OCI-LY3 (cell line): Measurements from ENCODE around the gene MMP17.
"Not testable (repeated sequence)": the region's sequence is repeated elsewhere in the genome, so short reads cannot be mapped to it uniquely, and the experiment has no call there.

Source experiments
- H2AFZ ChIP-seq: fragments of 200-600, 300-600 bp; shearing (Covaris generic); 2 replicates; pipeline ENCODE4 v1.6.0; 2014; ENCODE audit warnings: antibody characterized with exemption, low read depth, low read length
- H3K27ac ChIP-seq: fragments of 200-600, 300-600 bp; sonication (generic); 2 replicates; pipeline ENCODE4 v1.5.1; 2014; ENCODE audit warnings: mild to moderate bottlenecking, low read length, moderate library complexity, mixed read lengths
- H3K27me3 ChIP-seq: fragments of 200-600, 300-600 bp; sonication (generic); 2 replicates; pipeline ENCODE4 v1.6.1; 2014; ENCODE audit warnings: low read depth, low read length, mixed read lengths
- H3K36me3 ChIP-seq: fragments of 200-600, 300-600 bp; sonication (generic); replicated peaks from 2 replicates; pipeline ENCODE3; 2014; ENCODE audit warnings: low read depth, low read length, mixed read lengths
- H3K4me1 ChIP-seq: fragments of 300-600, 200-600 bp; sonication (generic); 2 replicates; pipeline ENCODE4 v1.6.1; 2014; ENCODE audit warnings: low read length, mixed read lengths
- H3K4me2 ChIP-seq: fragments of 200-600, 300-600 bp; sonication (generic); 2 replicates; pipeline ENCODE4 v1.6.1; 2014; ENCODE audit warnings: low read length, mixed read lengths
- H3K4me3 ChIP-seq: fragments of 300-600, 200-600 bp; sonication (generic); 2 replicates; pipeline ENCODE4 v1.5.1; 2014; ENCODE audit warnings: antibody characterized with exemption, mild to moderate bottlenecking, low read length, moderate library complexity
- H3K79me2 ChIP-seq: fragments of 300-600, 200-600 bp; shearing (Covaris generic); 2 replicates; pipeline ENCODE4 v1.6.1; 2014; ENCODE audit warnings: mild to moderate bottlenecking, low read length, mixed read lengths
- H3K9ac ChIP-seq: fragments of 300-600, 200-600 bp; shearing (Covaris generic); 2 replicates; pipeline ENCODE4 v1.6.0; 2014; ENCODE audit warnings: mild to moderate bottlenecking, low read length, moderate library complexity
- H3K9me3 ChIP-seq: fragments of 200-600, 300-600 bp; shearing (Covaris generic); 2 replicates; pipeline ENCODE4 v1.6.1; 2014; ENCODE audit warnings: low read length, mixed read lengths; ENCODE audit not compliant: insufficient read depth
- H4K20me1 ChIP-seq: fragments of 200-600, 300-600 bp; sonication (generic); 2 replicates; pipeline ENCODE4 v1.6.1; 2016; ENCODE audit warnings: low read length, mixed read lengths; ENCODE audit not compliant: insufficient read depth
- CTCF ChIP-seq: fragments of 200-600, 300-600 bp; sonication (generic); IDR thresholded peaks from 2 replicates; pipeline ENCODE4 v1.5.1; 2014; ENCODE audit warnings: antibody characterized with exemption, low read length, low read depth
- EZH2phosphoT487 ChIP-seq: fragments of 200-600 bp; shearing (Covaris generic); IDR thresholded peaks from 2 replicates; pipeline ENCODE4 v1.6.1; 2018; ENCODE audit warnings: antibody characterized with exemption, mixed run types, low read depth

The MMP17 gene

DNA sequence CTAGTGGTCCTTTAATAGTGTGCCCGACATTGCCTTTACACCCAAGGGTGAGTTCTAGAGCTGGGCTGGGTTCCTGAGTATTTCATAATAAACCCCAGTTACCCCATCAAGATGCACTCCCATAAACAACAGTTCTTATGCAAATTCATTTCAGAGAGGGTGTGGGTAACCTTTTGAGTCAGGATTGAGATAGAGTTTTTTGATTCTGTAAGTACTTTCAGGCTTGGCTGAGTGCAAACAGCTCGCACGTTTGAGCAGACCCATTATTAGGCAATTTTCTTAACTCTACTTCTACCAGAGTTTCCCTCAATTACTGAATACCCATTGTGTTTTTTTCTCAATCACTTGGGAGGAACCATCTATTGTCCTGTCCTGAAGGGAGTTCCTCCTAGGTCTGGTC, 50.2 kb downstream of the MMP17 start:
- H3K9ac ChIP-seq, H3K4me3 ChIP-seq, H3K27ac ChIP-seq, H3K36me3 ChIP-seq, H4K20me1 ChIP-seq, H2AFZ ChIP-seq, H3K79me2 ChIP-seq, H3K4me2 ChIP-seq, H3K9me3 ChIP-seq, H3K4me1 ChIP-seq: not testable (repeated sequence)
- peaks cover 19% of the 10 kb centered on the region for H3K27me3 ChIP-seq

DNA sequence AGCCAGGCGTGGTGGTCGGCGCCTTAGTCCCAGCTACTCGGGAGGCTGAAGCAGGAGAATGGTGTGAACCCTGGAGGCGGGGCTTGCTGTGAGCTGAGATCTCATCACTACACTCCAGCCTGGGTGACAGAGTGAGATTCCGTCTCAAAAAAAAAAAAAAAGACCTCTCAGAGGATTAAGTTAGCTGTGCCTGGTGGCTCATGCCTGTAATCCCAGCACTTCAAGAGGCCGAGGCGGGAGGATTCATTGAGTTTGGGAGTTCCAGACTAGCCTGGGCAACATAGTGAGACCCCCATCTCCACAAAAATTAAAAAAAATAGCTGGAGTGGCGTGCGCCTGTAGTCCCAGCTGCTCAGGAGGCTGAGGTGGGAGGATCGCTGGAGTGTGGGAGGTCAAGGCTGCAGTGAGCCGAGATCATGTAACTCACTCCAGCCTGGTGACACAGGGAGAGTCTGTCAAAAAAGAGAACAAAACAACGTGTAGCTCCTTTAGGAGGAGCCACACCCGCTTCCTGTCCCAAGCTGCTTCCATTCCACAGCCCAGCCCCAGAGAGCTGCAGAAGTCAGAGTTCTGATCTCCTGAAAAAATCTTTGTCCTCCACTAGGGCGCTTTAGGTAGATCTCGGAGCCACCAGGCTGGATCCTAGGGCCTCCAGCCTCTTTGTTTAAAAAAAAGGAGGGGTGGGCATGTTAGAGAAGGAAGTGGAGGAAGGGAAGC, 54.8 kb downstream of the MMP17 start:
- Histone ChIP-seq H3K27ac (no peak overlapping the region), H2AFZ (no peak overlapping the region), H4K20me1 (no peaks in the 10 kb centered on the region), H3K9ac (no peak overlapping the region), H3K4me1 (no peaks in the 10 kb centered on the region), H3K4me2 (no peak overlapping the region), H3K27me3 (peaks cover 16% of the 10 kb centered on the region), H3K4me3 (no peak overlapping the region), H3K9me3 (no peaks in the 10 kb centered on the region), H3K79me2 (no peaks in the 10 kb centered on the region), H3K36me3 (no peaks in the 10 kb centered on the region)
- TF ChIP-seq CTCF (no peak), EZH2phosphoT487 (no peak)

DNA sequence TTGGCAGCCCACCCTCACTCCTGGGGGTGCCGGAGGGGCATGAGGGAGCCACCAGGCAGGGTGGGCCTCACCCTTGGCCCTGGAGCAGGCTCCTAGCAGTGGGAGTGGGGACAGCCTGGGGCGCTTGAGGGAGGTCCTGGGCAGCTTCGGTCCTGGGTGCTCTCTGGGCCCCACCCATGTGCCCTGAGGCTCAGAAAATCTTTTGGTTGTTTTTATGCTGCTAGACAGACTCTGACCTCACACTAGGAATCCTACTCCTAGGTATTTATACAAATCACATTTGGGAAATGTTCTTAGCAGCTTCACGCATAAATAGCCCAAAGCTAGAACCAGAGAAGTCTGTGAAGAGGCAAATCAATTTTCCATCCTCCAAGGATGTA, 55.3 kb downstream of the MMP17 start:
- H3K79me2 ChIP-seq: no peaks in the 10 kb centered on the region
- H2AFZ ChIP-seq: no peak overlapping the region
- no peaks in the 10 kb centered on the region for H3K4me1 ChIP-seq
- no peak overlapping the region for H3K4me3 ChIP-seq
- no peak overlapping the region for H3K4me2 ChIP-seq
- TF ChIP-seq EZH2phosphoT487: no peak
- TF ChIP-seq CTCF: no peak
- H3K27me3 ChIP-seq: peaks cover 11% of the 10 kb centered on the region
- no peak overlapping the region for H3K9ac ChIP-seq
- H3K9me3 ChIP-seq: no peaks in the 10 kb centered on the region
- H4K20me1 ChIP-seq: no peaks in the 10 kb centered on the region
- H3K27ac ChIP-seq: no peak overlapping the region
- no peaks in the 10 kb centered on the region for H3K36me3 ChIP-seq

DNA sequence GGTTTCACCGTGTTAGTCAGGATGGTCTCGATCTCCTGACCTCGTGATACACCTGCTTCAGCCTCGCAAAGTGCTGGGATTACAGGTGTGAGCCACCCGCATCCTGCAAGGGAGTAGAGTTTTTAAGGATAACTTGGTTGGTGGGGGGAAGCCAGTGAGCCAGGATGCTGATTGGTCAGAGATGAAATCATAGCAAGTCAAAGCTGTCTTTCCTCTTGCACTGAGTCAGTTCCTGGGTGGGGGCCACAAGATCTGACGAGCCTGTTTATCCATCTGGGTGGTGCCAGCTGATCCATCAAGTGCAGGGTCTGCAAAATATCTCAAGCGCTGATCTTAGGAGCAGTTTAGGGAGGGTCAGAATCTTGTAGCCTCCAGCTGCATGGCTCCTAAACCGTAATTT, 56.9 kb downstream of the MMP17 start:
- H3K36me3 ChIP-seq, H3K4me1 ChIP-seq, H4K20me1 ChIP-seq, H3K27me3 ChIP-seq, H3K9me3 ChIP-seq, H3K79me2 ChIP-seq, H2AFZ ChIP-seq, H3K27ac ChIP-seq, H3K4me2 ChIP-seq, H3K4me3 ChIP-seq, H3K9ac ChIP-seq: not testable (repeated sequence)

DNA sequence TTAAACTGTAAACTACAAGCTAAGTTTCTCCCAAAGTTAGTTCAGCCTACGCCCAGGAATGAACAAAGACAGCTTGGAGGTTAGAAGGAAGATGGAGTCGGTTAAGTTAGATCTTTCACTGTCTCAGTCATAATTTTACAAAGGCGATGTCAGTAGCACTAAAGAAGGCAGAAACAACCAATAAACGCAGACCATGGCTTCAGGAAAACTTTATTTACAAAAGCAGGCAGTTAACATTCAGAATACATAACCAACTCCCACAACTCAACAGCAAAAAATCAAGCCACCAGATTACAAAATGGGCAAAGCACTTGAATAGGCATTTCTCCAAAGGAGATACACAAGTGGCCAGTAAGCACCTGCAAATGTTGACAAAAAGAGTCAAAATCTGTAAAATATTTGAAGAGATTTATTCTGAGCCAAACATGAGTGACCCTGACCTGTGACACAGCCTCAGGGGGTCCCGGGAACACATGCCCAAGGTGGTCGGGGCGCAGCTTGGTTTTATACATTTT, 57.4 kb downstream of the MMP17 start:
- Histone ChIP-seq H3K9me3 (no peaks in the 10 kb centered on the region), H3K4me2 (no peak overlapping the region), H3K79me2 (no peaks in the 10 kb centered on the region), H3K27ac (no peak overlapping the region), H3K36me3 (no peaks in the 10 kb centered on the region), H3K4me1 (no peaks in the 10 kb centered on the region), H3K9ac (no peak overlapping the region), H2AFZ (no peak overlapping the region), H3K27me3 (no peaks in the 10 kb centered on the region), H4K20me1 (no peaks in the 10 kb centered on the region), H3K4me3 (no peak overlapping the region)
- TF ChIP-seq EZH2phosphoT487: no peak
- TF ChIP-seq CTCF: no peak

GRCh38 chr12:131891722-131892121, 63.5 kb downstream of the MMP17 start:
- H3K27ac ChIP-seq, H3K27me3 ChIP-seq, H3K9me3 ChIP-seq, H3K4me2 ChIP-seq, H2AFZ ChIP-seq, H3K9ac ChIP-seq, H3K4me3 ChIP-seq, H3K36me3 ChIP-seq: not testable (repeated sequence)
- peaks cover 11% of the 10 kb centered on the region for H3K4me1 ChIP-seq
- peaks cover 12% of the 10 kb centered on the region for H4K20me1 ChIP-seq
- H3K79me2 ChIP-seq: peaks cover 10% of the 10 kb centered on the region
